ENCODE results near the gene POT1.

POT1 gene

DNA sequence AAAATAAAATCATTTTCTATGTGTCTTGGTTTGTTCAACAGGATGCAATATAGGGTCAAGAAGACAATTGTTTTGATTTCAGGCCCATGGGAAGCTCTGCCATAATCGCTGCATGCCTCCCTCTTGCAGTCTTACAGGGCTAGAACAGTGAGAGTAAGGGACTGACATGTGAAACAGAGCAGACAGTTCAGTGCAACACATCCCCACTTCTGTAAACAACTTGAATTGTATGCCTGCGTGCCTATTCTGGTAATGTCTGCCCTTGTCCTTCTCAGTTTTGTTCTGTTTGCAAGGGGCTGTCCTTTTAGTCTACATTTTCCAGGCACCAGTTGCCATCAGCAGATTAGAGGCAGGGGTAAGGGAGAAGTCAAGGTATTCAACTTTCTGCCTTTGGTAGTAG lies 129.2 kb downstream of the POT1 start:
- Mint-ChIP-seq H3K9me3 (peaks cover 7% of the 10 kb centered on the region), H3K4me1 (no peaks in the 10 kb centered on the region), H3K27ac (no peak overlapping the region), H3K36me3 (ENCODE audit: low read depth) (no peaks in the 10 kb centered on the region), H3K4me3 (no peak overlapping the region), H3K27me3 (ENCODE audit: low read depth) (no peaks in the 10 kb centered on the region)
- no peak for TF ChIP-seq CTCF (IDR thresholded peaks at IDR 0.05; ENCODE audit: unreplicated experiment in 3 of 3)

DNA sequence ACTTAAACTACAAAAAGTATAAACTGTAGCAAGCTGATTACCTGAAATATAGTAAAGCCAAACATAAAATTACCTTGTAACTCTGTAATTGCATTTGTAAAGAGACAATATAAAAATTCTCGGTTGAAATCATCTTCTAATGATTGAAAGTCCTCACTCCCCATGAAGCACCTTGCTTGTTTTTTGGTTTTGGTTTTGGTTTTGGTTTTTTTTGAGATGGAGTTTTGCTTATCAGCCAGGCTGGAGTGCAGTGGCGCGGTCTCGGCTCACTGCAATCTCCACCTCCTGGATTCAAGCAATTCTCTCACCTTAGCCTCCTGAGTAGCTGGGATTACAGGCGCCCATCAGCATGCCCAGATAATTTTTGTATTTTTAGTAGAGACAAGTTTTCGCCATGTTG lies 130.2 kb downstream of the POT1 start:
- peaks cover 7% of the 10 kb centered on the region for H3K9me3 Mint-ChIP-seq
- TF ChIP-seq CTCF (IDR thresholded peaks at IDR 0.05; ENCODE audit: unreplicated experiment in 3 of 3) = no peak
- H3K27ac Mint-ChIP-seq = no peak overlapping the region
- no peaks in the 10 kb centered on the region for H3K36me3 Mint-ChIP-seq (ENCODE audit: low read depth)
- H3K4me1 Mint-ChIP-seq = no peaks in the 10 kb centered on the region
- no peaks in the 10 kb centered on the region for H3K27me3 Mint-ChIP-seq (ENCODE audit: low read depth)
- H3K4me3 Mint-ChIP-seq = no peak overlapping the region

DNA sequence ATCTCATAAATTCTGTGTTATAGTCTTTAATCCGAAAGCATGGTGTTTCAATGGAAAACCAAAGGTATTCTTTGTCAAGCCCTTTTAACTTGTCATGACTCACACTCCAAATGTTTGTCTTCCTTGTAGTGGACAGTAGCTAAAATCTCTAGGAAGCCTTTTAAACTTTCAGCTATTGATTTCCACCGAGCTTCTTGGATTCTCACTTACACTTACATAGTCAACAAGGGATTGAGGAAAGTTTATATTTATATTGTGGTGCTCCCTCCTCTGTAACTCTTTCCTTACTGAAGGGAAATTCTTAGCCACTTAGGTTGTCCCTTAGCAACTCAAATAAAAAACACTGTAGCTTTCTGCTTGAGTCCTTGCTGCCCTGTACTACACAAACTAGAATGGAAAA lies 132.9 kb downstream of the POT1 start:
- no peak overlapping the region for H3K4me3 Mint-ChIP-seq
- peaks cover 7% of the 10 kb centered on the region for H3K9me3 Mint-ChIP-seq
- H3K4me1 Mint-ChIP-seq = no peaks in the 10 kb centered on the region
- H3K27ac Mint-ChIP-seq = no peak overlapping the region
- no peaks in the 10 kb centered on the region for H3K36me3 Mint-ChIP-seq (ENCODE audit: low read depth)
- no peak for TF ChIP-seq CTCF (IDR thresholded peaks at IDR 0.05; ENCODE audit: unreplicated experiment in 3 of 3)
- no peaks in the 10 kb centered on the region for H3K27me3 Mint-ChIP-seq (ENCODE audit: low read depth)

DNA sequence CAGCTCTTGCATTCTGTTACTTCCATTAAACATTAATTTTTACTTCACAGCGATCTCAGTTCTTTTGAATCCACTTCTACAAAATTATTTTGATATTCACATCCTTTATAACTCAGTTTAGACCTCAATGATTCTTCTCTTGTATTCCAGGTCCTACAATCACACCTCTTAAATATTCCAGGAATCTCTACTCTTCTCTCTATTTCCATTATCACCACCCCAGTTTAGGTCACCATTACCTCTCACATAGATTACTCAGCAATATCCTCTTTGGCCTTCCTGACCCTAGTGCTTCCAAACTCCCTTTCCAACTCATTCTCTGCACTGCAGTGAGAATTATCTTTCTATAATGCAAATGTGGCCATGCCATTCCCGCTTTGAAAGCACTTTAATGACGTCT lies 136.9 kb downstream of the POT1 start:
- H3K27ac Mint-ChIP-seq = no peak overlapping the region
- no peaks in the 10 kb centered on the region for H3K36me3 Mint-ChIP-seq (ENCODE audit: low read depth)
- no peak overlapping the region for H3K4me3 Mint-ChIP-seq
- H3K27me3 Mint-ChIP-seq (ENCODE audit: low read depth) = peaks cover 3% of the 10 kb centered on the region
- TF ChIP-seq CTCF (IDR thresholded peaks at IDR 0.05; ENCODE audit: unreplicated experiment in 3 of 3) = no peak
- H3K4me1 Mint-ChIP-seq = no peaks in the 10 kb centered on the region
- H3K9me3 Mint-ChIP-seq = peaks cover 7% of the 10 kb centered on the region

- Mint-ChIP-seq H3K4me1 (no peaks in the 10 kb centered on the region), H3K36me3 (ENCODE audit: low read depth) (no peaks in the 10 kb centered on the region), H3K4me3 (no peak overlapping the region), H3K27me3 (ENCODE audit: low read depth) (peaks cover 3% of the 10 kb centered on the region), H3K9me3 (peaks cover 7% of the 10 kb centered on the region), H3K27ac (no peak overlapping the region)
- no peak for TF ChIP-seq CTCF (IDR thresholded peaks at IDR 0.05; ENCODE audit: unreplicated experiment in 3 of 3)
These were observed 137.6 kb downstream of the POT1 start for GRCh38 chr7:124792002-124792401.

GRCh38 chr7:124791426-124791825 lies 138.2 kb downstream of the POT1 start:
- no peak overlapping the region for H3K4me3 Mint-ChIP-seq
- no peak for TF ChIP-seq CTCF (IDR thresholded peaks at IDR 0.05; ENCODE audit: unreplicated experiment in 3 of 3)
- peaks cover 3% of the 10 kb centered on the region for H3K27me3 Mint-ChIP-seq (ENCODE audit: low read depth)
- no peaks in the 10 kb centered on the region for H3K36me3 Mint-ChIP-seq (ENCODE audit: low read depth)
- no peaks in the 10 kb centered on the region for H3K4me1 Mint-ChIP-seq
- H3K27ac Mint-ChIP-seq = no peak overlapping the region
- H3K9me3 Mint-ChIP-seq = peaks cover 5% of the 10 kb centered on the region

Data from nephron (organoid).